Measurements from ENCODE around the gene FRMPD2. TPM values are rescaled to one million over a fixed set of nuclear protein-coding genes. Genes with fewer than 3 reads are reported as not detected.

FRMPD2 gene
- total RNA-seq, 4 donors from 2014 or later, result not detected

- no peak overlapping the region for H3K4me3 ChIP-seq
- no peaks in the 10 kb centered on the region for H3K4me1 ChIP-seq
- intact Hi-C loops (cut with DNase I), result no loop called here
- WGBS, result 100% methylated on average over 4 of the region's 4 CpGs
- no peak for TF ChIP-seq POLR2AphosphoS5 (IDR thresholded peaks at IDR 0.05)
- no peak for TF ChIP-seq CTCF (IDR thresholded peaks at IDR 0.05)
- TF ChIP-seq POLR2A (IDR thresholded peaks at IDR 0.05; ENCODE audit: low read depth), result no peak
- no peak for TF ChIP-seq EP300 (IDR thresholded peaks at IDR 0.05)
- no peak for DNase-seq (ENCODE audit: extremely low spot score)
- H3K27ac ChIP-seq (replicated peaks in 1 of 4), result no peak overlapping the region
- H3K27me3 ChIP-seq, result peaks cover 0 to 6% (median 0%) of the 10 kb centered on the region in 4 donors
- H3K9me3 ChIP-seq, result no peaks in the 10 kb centered on the region
- no peaks in the 10 kb centered on the region for H3K36me3 ChIP-seq
These were observed 39.7 kb downstream of the FRMPD2 start for GRCh38 chr10:48234787-48235186.

- H3K4me1 ChIP-seq, result no peaks in the 10 kb centered on the region
- no peak for TF ChIP-seq POLR2AphosphoS5 (IDR thresholded peaks at IDR 0.05)
- TF ChIP-seq CTCF (IDR thresholded peaks at IDR 0.05), result no peak
- TF ChIP-seq EP300 (IDR thresholded peaks at IDR 0.05), result no peak
- no peak for TF ChIP-seq POLR2A (IDR thresholded peaks at IDR 0.05; ENCODE audit: low read depth)
- intact Hi-C loops (cut with DNase I), result no loop called here
- H3K27me3 ChIP-seq, result peaks cover 0 to 6% (median 0%) of the 10 kb centered on the region in 4 donors
- no peak overlapping the region for H3K4me3 ChIP-seq
- H3K27ac ChIP-seq (replicated peaks in 1 of 4), result no peak overlapping the region
- H3K36me3 ChIP-seq, result no peaks in the 10 kb centered on the region
- 80% methylated on average over 1 of the region's 1 CpG for WGBS
- no peaks in the 10 kb centered on the region for H3K9me3 ChIP-seq
- DNase-seq (ENCODE audit: extremely low spot score), result no peak
These were observed 40.2 kb downstream of the FRMPD2 start for GRCh38 chr10:48234295-48234694.

- 90% methylated on average over 2 of the region's 2 CpGs for WGBS
- DNase-seq (ENCODE audit: extremely low spot score), result no peak
- no peaks in the 10 kb centered on the region for H3K9me3 ChIP-seq
- H3K27ac ChIP-seq (replicated peaks in 1 of 4), result no peak overlapping the region
- no peak overlapping the region for H3K4me3 ChIP-seq
- intact Hi-C loops (cut with DNase I), result no loop called here
- H3K27me3 ChIP-seq, result peaks cover 0 to 6% (median 0%) of the 10 kb centered on the region in 4 donors
- TF ChIP-seq POLR2AphosphoS5 (IDR thresholded peaks at IDR 0.05) (no peak), EP300 (IDR thresholded peaks at IDR 0.05) (no peak), CTCF (IDR thresholded peaks at IDR 0.05) (no peak), POLR2A (IDR thresholded peaks at IDR 0.05; ENCODE audit: low read depth) (no peak)
- H3K4me1 ChIP-seq, result no peaks in the 10 kb centered on the region
- H3K36me3 ChIP-seq, result no peaks in the 10 kb centered on the region
These were observed 40.9 kb downstream of the FRMPD2 start for GRCh38 chr10:48233559-48234005.

- no peaks in the 10 kb centered on the region for H3K36me3 ChIP-seq
- H3K9me3 ChIP-seq, result no peaks in the 10 kb centered on the region
- DNase-seq (ENCODE audit: extremely low spot score), result no peak
- TF ChIP-seq EP300 (IDR thresholded peaks at IDR 0.05), result no peak
- no peak overlapping the region for H3K27ac ChIP-seq (replicated peaks in 1 of 4)
- H3K4me3 ChIP-seq, result no peak overlapping the region
- H3K27me3 ChIP-seq, result peaks cover 0 to 6% (median 0%) of the 10 kb centered on the region in 4 donors
- intact Hi-C loops (cut with DNase I), result no loop called here
- no peaks in the 10 kb centered on the region for H3K4me1 ChIP-seq
- WGBS, result 92% methylated on average over 2 of the region's 3 CpGs
These were observed 41.6 kb downstream of the FRMPD2 start for GRCh38 chr10:48232717-48233447.

GRCh38 chr10:48231699-48232315 lies 42.7 kb downstream of the FRMPD2 start:
- Histone ChIP-seq H3K4me3 (no peak overlapping the region), H3K4me1 (no peaks in the 10 kb centered on the region), H3K36me3 (no peaks in the 10 kb centered on the region), H3K27me3 (peaks cover 0 to 6% (median 0%) of the 10 kb centered on the region in 4 donors), H3K9me3 (no peaks in the 10 kb centered on the region), H3K27ac (replicated peaks in 1 of 4) (no peak overlapping the region)
- intact Hi-C loops (cut with DNase I), result no loop called here
- WGBS, result 72% methylated on average over 6 of the region's 6 CpGs
- no peak for TF ChIP-seq EP300 (IDR thresholded peaks at IDR 0.05)
- no peak for TF ChIP-seq CTCF (IDR thresholded peaks at IDR 0.05)
- no peak for TF ChIP-seq POLR2AphosphoS5 (IDR thresholded peaks at IDR 0.05)
- no peak for TF ChIP-seq POLR2A (IDR thresholded peaks at IDR 0.05; ENCODE audit: low read depth)
- no peak for DNase-seq (ENCODE audit: extremely low spot score)
